ENCODE measurements around the gene TRIM68. TPM values are rescaled to one million over a fixed set of nuclear protein-coding genes. Genes with fewer than 3 reads are reported as not detected.

The TRIM68 gene
- polyA plus RNA-seq, 1 donor (not counting 4 experiments of a cell fraction or from before 2014, with no cell fraction given), result 6.5 TPM

GRCh38 chr11:4551346-4551979, 56.6 kb downstream of the TRIM68 start:
- Histone ChIP-seq H3K4me2 (ENCODE audit: control insufficient read depth, extremely low read depth, insufficient read depth, low read depth, low read length) (no peak overlapping the region), H3K9me3 (ENCODE audit: control insufficient read depth, low read depth, low read length) (no peaks in the 10 kb centered on the region), H3K9me1 (ENCODE audit: control insufficient read depth, extremely low read depth, insufficient read depth, low read length) (no peaks in the 10 kb centered on the region), H3K9ac (ENCODE audit: control insufficient read depth, extremely low read depth, insufficient read depth, low read length) (no peak overlapping the region), H3K27ac (ENCODE audit: control insufficient read depth, insufficient read depth, low read length) (no peak overlapping the region), H3K27me3 (ENCODE audit: control insufficient read depth, extremely low read depth, insufficient read depth, low read length) (no peaks in the 10 kb centered on the region), H3K36me3 (ENCODE audit: control insufficient read depth in 2 of 2, extremely low read depth in 1 of 2, insufficient read depth in 2 of 2, low read length in 2 of 2) (no peaks in the 10 kb centered on the region), H2AFZ (ENCODE audit: control insufficient read depth, low read length) (no peak overlapping the region), H3K4me1 (ENCODE audit: control insufficient read depth, extremely low read depth, insufficient read depth, low read length) (no peaks in the 10 kb centered on the region), H4K20me1 (ENCODE audit: control insufficient read depth, extremely low read depth, insufficient read depth, low read length) (no peaks in the 10 kb centered on the region), H3K4me3 (ENCODE audit: control insufficient read depth in 2 of 3, extremely low read depth in 1 of 3, insufficient read depth in 2 of 3, low read depth in 1 of 3, low read length in 3 of 3) (no peak overlapping the region), H3K79me2 (ENCODE audit: control insufficient read depth, insufficient read depth, low read length) (no peaks in the 10 kb centered on the region)
- TF ChIP-seq CTCF (optimal IDR thresholded peaks at IDR 0.05 in 1 of 3, IDR thresholded peaks at IDR 0.05 in 1 of 3, conservative IDR thresholded peaks at IDR 0.05 in 1 of 3; ENCODE audit: extremely low read depth in 1 of 3, insufficient read depth in 2 of 3, low read length in 3 of 3), result peak; percentile 32 to 47 (median 38)
- no peak for TF ChIP-seq EZH2 (IDR thresholded peaks at IDR 0.05; ENCODE audit: low read length)
- dilution Hi-C loops (cut with MboI; ENCODE audit: extremely low pct_ligation_motif_present, low sequenced_read_pairs), result loop anchor here (25.0 kb wide), 1 partner anchor 364 kb away; no protein-coding TSS in a partner anchor
- DNase-seq (ENCODE audit: low read depth, low spot score) (no peak), FAIRE-seq (no peak)

Other genes with a start within 250 kb of the TRIM68 start
- not detected in 3 replicates for gene OR52B4, start 239.8 kb downstream of the TRIM68 start, polyA plus RNA-seq
- 49.5 to 57.1 TPM (median 51.2 TPM) in 3 replicates for gene TRIM21, start 214.5 kb downstream of the TRIM68 start, polyA plus RNA-seq
- gene OR52K2, start 158.9 kb downstream of the TRIM68 start, polyA plus RNA-seq, result not detected in 3 replicates
- gene OR52K1, start 125.6 kb downstream of the TRIM68 start, polyA plus RNA-seq, result not detected in 3 replicates
- gene OR52M1, start 63.0 kb downstream of the TRIM68 start, polyA plus RNA-seq, result not detected in 3 replicates
- gene OR52I2, start 26.5 kb downstream of the TRIM68 start, polyA plus RNA-seq, result not detected in 3 replicates
- not detected in 3 replicates for gene OR52I1, start 14.2 kb downstream of the TRIM68 start, polyA plus RNA-seq
- gene OR51D1, start 29.2 kb upstream of the TRIM68 start, polyA plus RNA-seq, result not detected in 3 replicates
- not detected in 3 replicates for gene OR51E1, start 35.8 kb upstream of the TRIM68 start, polyA plus RNA-seq
- 0.03 TPM in 2 of 3 replicates, not detected in the other for gene OR51E2, start 89.6 kb upstream of the TRIM68 start, polyA plus RNA-seq
- not detected in 3 replicates for gene MMP26, start 96.6 kb upstream of the TRIM68 start, polyA plus RNA-seq
- not detected in 3 replicates for gene OR51F1, start 161.7 kb upstream of the TRIM68 start, polyA plus RNA-seq
- gene OR52R1, start 196.1 kb upstream of the TRIM68 start, polyA plus RNA-seq, result not detected in 3 replicates
- gene OR51F2, start 213.1 kb upstream of the TRIM68 start, polyA plus RNA-seq, result not detected in 3 replicates
- not detected in 3 replicates for gene OR51S1, start 241.0 kb upstream of the TRIM68 start, polyA plus RNA-seq